ENCODE measurements around the gene PSD2.

The PSD2 gene

GRCh38 chr5:139847790-139848507, 52.3 kb downstream of the PSD2 start:
- H3K27ac ChIP-seq, result no peak overlapping the region
- TF ChIP-seq, protein P1, sequence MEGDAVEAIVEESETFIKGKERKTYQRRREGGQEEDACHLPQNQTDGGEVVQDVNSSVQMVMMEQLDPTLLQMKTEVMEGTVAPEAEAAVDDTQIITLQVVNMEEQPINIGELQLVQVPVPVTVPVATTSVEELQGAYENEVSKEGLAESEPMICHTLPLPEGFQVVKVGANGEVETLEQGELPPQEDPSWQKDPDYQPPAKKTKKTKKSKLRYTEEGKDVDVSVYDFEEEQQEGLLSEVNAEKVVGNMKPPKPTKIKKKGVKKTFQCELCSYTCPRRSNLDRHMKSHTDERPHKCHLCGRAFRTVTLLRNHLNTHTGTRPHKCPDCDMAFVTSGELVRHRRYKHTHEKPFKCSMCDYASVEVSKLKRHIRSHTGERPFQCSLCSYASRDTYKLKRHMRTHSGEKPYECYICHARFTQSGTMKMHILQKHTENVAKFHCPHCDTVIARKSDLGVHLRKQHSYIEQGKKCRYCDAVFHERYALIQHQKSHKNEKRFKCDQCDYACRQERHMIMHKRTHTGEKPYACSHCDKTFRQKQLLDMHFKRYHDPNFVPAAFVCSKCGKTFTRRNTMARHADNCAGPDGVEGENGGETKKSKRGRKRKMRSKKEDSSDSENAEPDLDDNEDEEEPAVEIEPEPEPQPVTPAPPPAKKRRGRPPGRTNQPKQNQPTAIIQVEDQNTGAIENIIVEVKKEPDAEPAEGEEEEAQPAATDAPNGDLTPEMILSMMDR (conservative IDR thresholded peaks at IDR 0.05), result no peak
- TF ChIP-seq ZFX (IDR thresholded peaks at IDR 0.05), result no peak

DNA sequence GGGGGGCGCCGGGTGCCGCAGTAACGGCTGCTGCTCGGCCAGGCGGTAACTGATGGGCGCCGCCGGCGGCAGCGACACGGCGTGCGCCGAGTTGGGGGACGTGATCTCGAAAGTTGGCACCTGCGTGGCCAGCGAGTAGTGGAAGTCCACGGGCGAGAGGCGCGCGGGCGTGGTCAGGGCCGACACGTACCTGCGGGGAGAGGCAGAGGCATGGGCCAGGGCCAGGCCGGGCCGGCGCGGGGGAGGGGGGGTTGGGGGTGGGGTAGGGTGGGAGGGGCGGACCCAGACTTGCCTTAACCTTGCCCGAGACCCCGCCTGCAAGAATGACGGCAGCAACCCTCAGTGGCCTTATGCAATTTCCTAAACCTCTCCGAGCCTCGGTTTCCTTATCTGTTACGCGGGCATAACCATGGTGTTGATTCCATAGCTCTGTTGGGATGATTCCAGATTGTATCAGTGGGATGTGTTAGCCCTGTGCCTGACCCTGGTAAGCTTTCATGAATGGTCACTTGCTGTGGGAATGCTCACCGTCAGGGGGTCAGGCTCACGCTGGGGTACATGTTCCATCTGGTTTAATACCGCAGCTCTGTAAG, 53.0 kb downstream of the PSD2 start:
- no peak for TF ChIP-seq ZFX (IDR thresholded peaks at IDR 0.05)
- TF ChIP-seq, protein P1 (conservative IDR thresholded peaks at IDR 0.05), result no peak
- no peak overlapping the region for H3K27ac ChIP-seq

GRCh38 chr5:139849501-139849900, 53.9 kb downstream of the PSD2 start:
- no peak overlapping the region for H3K27ac ChIP-seq
- no peak for TF ChIP-seq ZFX (IDR thresholded peaks at IDR 0.05)

DNA sequence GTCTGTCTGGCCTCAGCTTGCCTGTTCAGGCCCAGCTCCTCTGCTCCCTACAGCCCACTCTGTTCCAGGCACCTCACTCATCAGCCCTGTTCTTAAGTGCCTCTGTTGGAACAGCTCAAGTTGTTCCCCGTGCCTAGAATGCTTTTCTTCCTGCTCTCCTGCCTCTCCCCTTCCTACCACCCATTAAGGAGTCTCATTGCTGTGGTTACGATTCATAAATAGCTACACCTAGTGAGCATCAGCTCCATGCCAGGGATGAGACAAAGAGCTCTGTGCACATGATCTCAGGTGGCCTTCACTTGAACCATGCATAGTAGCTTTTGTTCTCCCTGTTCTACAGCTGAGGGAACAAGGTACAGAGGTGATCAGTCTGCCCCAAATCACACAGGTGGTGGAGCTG, 54.3 kb downstream of the PSD2 start:
- H3K27ac ChIP-seq, result no peak overlapping the region
- no peak for TF ChIP-seq ZFX (IDR thresholded peaks at IDR 0.05)
- TF ChIP-seq, protein P1 (conservative IDR thresholded peaks at IDR 0.05), result no peak

- TF ChIP-seq, protein P1 (conservative IDR thresholded peaks at IDR 0.05), result no peak
- TF ChIP-seq ZFX (IDR thresholded peaks at IDR 0.05), result no peak
- no peak overlapping the region for H3K27ac ChIP-seq
Observed at GRCh38 chr5:139850423-139851016, 54.9 kb downstream of the PSD2 start.

DNA sequence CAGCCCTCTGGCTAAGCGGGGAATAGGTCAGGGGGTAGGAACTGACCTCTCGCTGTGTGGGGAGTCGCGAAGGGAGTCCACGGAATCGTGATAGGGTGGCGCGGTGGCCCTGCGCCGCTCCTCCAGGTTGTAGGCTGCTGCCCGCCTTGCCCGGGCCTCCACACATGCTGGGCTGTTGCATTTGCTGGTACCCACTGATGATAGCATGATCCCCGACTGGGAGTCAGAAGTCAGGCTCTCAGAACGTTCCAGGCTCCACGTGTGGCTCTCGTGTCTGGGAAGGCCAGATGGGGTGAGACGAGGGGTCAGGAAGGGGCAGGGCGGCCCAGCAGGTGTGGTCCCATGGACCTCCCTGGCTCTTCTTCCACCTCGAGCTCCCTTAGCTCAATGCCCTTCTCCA, 56.0 kb downstream of the PSD2 start:
- H3K27ac ChIP-seq, result no peak overlapping the region
- TF ChIP-seq, protein P1 (conservative IDR thresholded peaks at IDR 0.05), result no peak
- no peak for TF ChIP-seq ZFX (IDR thresholded peaks at IDR 0.05)

DNA sequence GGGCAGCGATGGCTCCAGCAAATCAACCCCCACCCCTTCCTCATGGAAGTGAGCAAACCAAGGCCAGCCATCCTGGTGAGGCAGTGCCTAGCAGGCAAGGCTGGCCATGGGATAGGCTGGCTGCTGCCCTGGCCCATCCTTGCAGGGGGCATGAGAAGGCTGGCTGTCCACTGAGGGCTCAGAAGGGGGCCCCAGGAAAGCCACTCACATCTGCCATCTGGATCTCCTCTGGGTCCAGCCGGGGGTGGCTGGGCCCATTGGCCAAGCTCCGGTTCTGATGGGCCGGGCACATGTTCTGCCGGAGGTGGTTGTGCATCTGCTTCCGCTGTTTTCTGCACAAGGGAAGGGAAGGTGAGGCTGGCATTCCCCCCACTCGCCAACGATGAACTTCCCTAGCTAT, 57.1 kb downstream of the PSD2 start:
- H3K27ac ChIP-seq, result no peak overlapping the region
- no peak for TF ChIP-seq ZFX (IDR thresholded peaks at IDR 0.05)
- TF ChIP-seq, protein P1 (conservative IDR thresholded peaks at IDR 0.05), result no peak

Measured in C4-2B (cell line).